ENCODE measurements around the gene MAGEA12. TPM values are rescaled to one million over a fixed set of nuclear protein-coding genes. Genes with fewer than 3 reads are reported as not detected.

MAGEA12 gene
- total and polyA plus RNA-seq, 9 of the 15 experiments (the other 6 are each of a cell fraction or from before 2014, with no cell fraction given) = 53.4 to 101 (median 80.4) TPM

GRCh38 chrX:152733261-152733975 lies at the start of gene MAGEA12, which contains the start of gene CSAG1 (continued):
- TF ChIP-seq KLF6 (CRISPR knock-in tag; IDR thresholded peaks at IDR 0.05; ENCODE audit: borderline replicate concordance) = no peak
- TF ChIP-seq PKNOX1 (IDR thresholded peaks at IDR 0.05) = peak; percentile 43; the same call in 1 of the 2 replicates
- TF ChIP-seq XRCC3 (IDR thresholded peaks at IDR 0.05) = no peak
- no peak; the same call in 1 of the 2 replicates for TF ChIP-seq SUPT5H (IDR thresholded peaks at IDR 0.05)
- no peak for TF ChIP-seq SLC30A9 (CRISPR knock-in tag; IDR thresholded peaks at IDR 0.05)
- TF ChIP-seq E2F6 (IDR thresholded peaks at IDR 0.05; ENCODE audit: borderline replicate concordance in 1 of 2, extremely low read depth in 1 of 2, insufficient read depth in 1 of 2, insufficient read length in 1 of 2, low read depth in 1 of 2, low read length in 1 of 2, poor library complexity in 1 of 2, severe bottlenecking in 1 of 2) = peak in 1 of 2 experiments; percentile 10
- TF ChIP-seq NR2C2 (CRISPR knock-in tag; IDR thresholded peaks at IDR 0.05) = peak; percentile 87
- TF ChIP-seq NR2C2 (tag; IDR thresholded peaks at IDR 0.05) = peak; percentile 95
- no peak for TF ChIP-seq L3MBTL2 (IDR thresholded peaks at IDR 0.05)
- TF ChIP-seq ETS2 (tag; IDR thresholded peaks at IDR 0.05; ENCODE audit: borderline replicate concordance, poor library complexity, severe bottlenecking) = no peak
- peak; percentile 64 for TF ChIP-seq ZFP36 (IDR thresholded peaks at IDR 0.05; ENCODE audit: low read depth, low read length, partially characterized antibody)
- no peak for TF ChIP-seq THRAP3 (IDR thresholded peaks at IDR 0.05; ENCODE audit: borderline replicate concordance)
- TF ChIP-seq TFAM (CRISPR knock-in tag; conservative IDR thresholded peaks at IDR 0.05) = no peak
- no peak for TF ChIP-seq BRF2 (IDR thresholded peaks at IDR 0.05; ENCODE audit: borderline replicate concordance, insufficient read depth, insufficient read length)
- TF ChIP-seq ZNF740 (CRISPR knock-in tag; IDR thresholded peaks at IDR 0.05) = 0 out of 2 replicates have a peak, but pooled peaks have one; percentile 60
- peak in 1 of 2 experiments; percentile 46; a peak in 1 of 4 replicates for TF ChIP-seq ZNF740 (tag; IDR thresholded peaks at IDR 0.05)
- TF ChIP-seq HDAC2 (IDR thresholded peaks at IDR 0.05) = no peak
- no peak for TF ChIP-seq SNAPC5 (CRISPR knock-in tag; IDR thresholded peaks at IDR 0.05)
- TF ChIP-seq ZNF41 (CRISPR knock-in tag; conservative IDR thresholded peaks at IDR 0.05) = no peak
- TF ChIP-seq RB1 (IDR thresholded peaks at IDR 0.05; ENCODE audit: low read depth) = no peak
- TF ChIP-seq ARID3B (CRISPR knock-in tag; IDR thresholded peaks at IDR 0.05; ENCODE audit: borderline replicate concordance) = no peak
- peak; percentile 58; the same call in 1 of the 2 replicates for TF ChIP-seq RAD51 (IDR thresholded peaks at IDR 0.05; ENCODE audit: borderline replicate concordance, low read depth)
